ENCODE measurements around the gene GABRE.

GABRE gene

GRCh38 chrX:151974336-151975227 is at the start of gene GABRE:
Gene GABRE (minus strand): TSS chrX:151974676. CDS start chrX:151974625, 51 bp downstream.
- DNase-seq: peak in 1 of 2 experiments; percentile 35

GRCh38 chrX:152020888-152021287 is 46.4 kb upstream of the GABRE start:
- no peak for DNase-seq

GRCh38 chrX:151999813-152000212 is 25.3 kb upstream of the GABRE start:
- no peak for DNase-seq

- DNase-seq: no peak
These were observed 23.1 kb upstream of the GABRE start for GRCh38 chrX:151997539-151997938.

- no peak for DNase-seq
These were observed 21.9 kb upstream of the GABRE start for GRCh38 chrX:151996347-151996746.

GRCh38 chrX:151994476-151994875 is 20.0 kb upstream of the GABRE start:
- no peak for DNase-seq

GRCh38 chrX:151988706-151989299 is 14.3 kb upstream of the GABRE start:
- DNase-seq: no peak

GRCh38 chrX:151987108-151987507 is 12.6 kb upstream of the GABRE start:
- DNase-seq: no peak

- no peak for DNase-seq
These were observed 11.5 kb upstream of the GABRE start for GRCh38 chrX:151985955-151986354.

- DNase-seq: no peak
These were observed 11.1 kb upstream of the GABRE start for GRCh38 chrX:151985531-151985930.

GRCh38 chrX:151984902-151985301 is 10.4 kb upstream of the GABRE start:
- no peak for DNase-seq

- peak; percentile 17 to 52 for DNase-seq
These were observed 9.9 kb upstream of the GABRE start for GRCh38 chrX:151984328-151984727.

- no peak for DNase-seq
These were observed 8.7 kb upstream of the GABRE start for GRCh38 chrX:151983186-151983585.

GRCh38 chrX:151982222-151982621 is 7.7 kb upstream of the GABRE start:
- DNase-seq: no peak

- no peak for DNase-seq
These were observed 6.7 kb upstream of the GABRE start for GRCh38 chrX:151981129-151981528.

- DNase-seq: no peak
These were observed 3.4 kb upstream of the GABRE start for GRCh38 chrX:151977923-151978322.

GRCh38 chrX:151977009-151977408 is 2.5 kb upstream of the GABRE start:
- DNase-seq: no peak

GRCh38 chrX:151975736-151976275 is 1.3 kb upstream of the GABRE start:
- DNase-seq: no peak

- DNase-seq: no peak
These were observed 735 bp upstream of the GABRE start for GRCh38 chrX:151975228-151975593.

GRCh38 chrX:151973851-151974335 is 583 bp downstream of the GABRE start:
- DNase-seq: peak in 1 of 2 experiments; percentile 31

- no peak for DNase-seq
These were observed 1.3 kb downstream of the GABRE start for GRCh38 chrX:151973060-151973661.

GRCh38 chrX:151970661-151971060 is 3.8 kb downstream of the GABRE start:
- peak; percentile 19 to 70 for DNase-seq

GRCh38 chrX:151970027-151970426 is 4.4 kb downstream of the GABRE start:
- DNase-seq: no peak

GRCh38 chrX:151966236-151966635 is 8.2 kb downstream of the GABRE start:
- DNase-seq: no peak

Measured in SW 1271 (cell line).